SU-DHL-6 (cell line): ENCODE results near the gene DNPH1.

Experiments used
- H2AFZ ChIP-seq: fragments of 200-600 bp; sonication (generic); 2 replicates; pipeline ENCODE4 v1.6.1; 2014; ENCODE audit warnings: low read depth, mild to moderate bottlenecking, moderate library complexity, mixed read lengths, antibody characterized with exemption, low read length; ENCODE audit not compliant: severe bottlenecking
- H3F3A ChIP-seq: fragments of 200-600 bp; shearing (Covaris generic); 2 replicates; pipeline ENCODE4 v1.6.0; 2016; ENCODE audit warnings: antibody characterized with exemption, mild to moderate bottlenecking; ENCODE audit not compliant: insufficient read depth
- H3K27ac ChIP-seq: fragments of 200-600 bp; sonication (generic); 2 replicates; pipeline ENCODE4 v1.5.1; 2016; ENCODE audit warnings: low read depth, mild to moderate bottlenecking, low read length, moderate library complexity, mixed read lengths
- H3K27me3 ChIP-seq: fragments of 200-600 bp; sonication (generic), shearing (Covaris generic); 2 replicates; pipeline ENCODE4 v1.6.0; 2014; ENCODE audit warnings: mild to moderate bottlenecking, low read length
- H3K36me3 ChIP-seq: fragments of 200-600 bp; sonication (generic); 2 replicates; pipeline ENCODE4 v1.6.1; 2014; ENCODE audit warnings: mild to moderate bottlenecking, low read length, mixed read lengths
- H3K4me2 ChIP-seq: fragments of 300-600, 200-600 bp; shearing (Covaris generic), sonication (generic); 2 replicates; pipeline ENCODE4 v1.6.0; 2014; ENCODE audit warnings: low read length, low read depth, mild to moderate bottlenecking; ENCODE audit not compliant: poor library complexity, severe bottlenecking
- H3K4me3 ChIP-seq: fragments of 200-600 bp; sonication (generic); 2 replicates; pipeline ENCODE4 v1.5.1; 2014; ENCODE audit warnings: antibody characterized with exemption, low read length, mild to moderate bottlenecking, mixed read lengths; ENCODE audit not compliant: insufficient read depth, poor library complexity, severe bottlenecking
- H3K79me2 ChIP-seq: fragments of 200-600 bp; sonication (generic); 2 replicates; pipeline ENCODE4 v1.6.1; 2014; ENCODE audit warnings: mild to moderate bottlenecking, low read length, moderate library complexity; ENCODE audit not compliant: insufficient read depth
- H3K9ac ChIP-seq: fragments of 200-600 bp; sonication (generic); 2 replicates; pipeline ENCODE4 v1.7.0; 2014; ENCODE audit warnings: mild to moderate bottlenecking, low read length
- H3K9me2 ChIP-seq: fragments of 200-600 bp; sonication (generic); replicated peaks from 2 replicates; pipeline ENCODE4 v1.6.1; 2014; ENCODE audit warnings: low read length; ENCODE audit not compliant: insufficient read depth
- H3K9me3 ChIP-seq: fragments of 200-600 bp; sonication (generic); 2 replicates; pipeline ENCODE4 v1.6.1; 2014; ENCODE audit warnings: low read length, mixed read lengths; ENCODE audit not compliant: insufficient read depth
- H4K20me1 ChIP-seq: fragments of 200-600 bp; sonication (generic); 2 replicates; pipeline ENCODE4 v1.6.1; 2014; ENCODE audit warnings: low read depth, mild to moderate bottlenecking, antibody characterized with exemption, low read length, moderate library complexity, mixed read lengths
- EZH2phosphoT487 ChIP-seq: fragments of 200-600 bp; sonication (generic), shearing (Covaris generic); conservative IDR thresholded peaks from 2 replicates; pipeline ENCODE4 v1.6.1; 2018; ENCODE audit warnings: mild to moderate bottlenecking, antibody characterized with exemption, low read length, moderate library complexity, mixed read lengths
- TF ChIP-seq, protein P1 (sequence below): fragments of 200-600 bp; sonication (generic); IDR thresholded peaks from one replicate; pipeline ENCODE4 v1.5.1; 2017; ENCODE audit warnings: antibody characterized with exemption, mild to moderate bottlenecking, low read length, moderate library complexity; ENCODE audit not compliant: insufficient read depth, poor library complexity, severe bottlenecking

DNPH1 gene

DNA sequence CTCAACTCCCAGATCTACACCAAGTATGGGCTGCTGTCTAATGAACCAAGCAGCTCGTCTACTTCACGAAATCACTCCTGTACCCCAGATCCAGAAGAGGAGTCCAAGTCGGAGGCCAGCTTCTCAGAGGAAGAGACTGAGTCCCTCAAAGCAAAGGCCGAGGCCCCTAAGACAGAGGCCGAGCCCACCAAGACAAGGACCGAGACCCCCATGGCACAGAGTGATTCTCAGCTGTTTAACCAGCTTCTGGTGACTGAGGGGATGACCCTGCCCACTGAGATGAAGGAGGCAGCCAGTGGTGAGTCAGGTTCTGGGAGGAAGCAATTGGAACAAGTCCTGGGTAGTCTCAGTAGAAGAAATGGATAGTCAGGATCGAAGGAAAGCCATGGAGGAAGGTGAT, 41.5 kb downstream of the DNPH1 start:
- Histone ChIP-seq H3K9me3 (no peaks in the 10 kb centered on the region), H3K27me3 (no peaks in the 10 kb centered on the region), H3K9ac (no peak overlapping the region), H3K4me2 (no peak overlapping the region), H3K27ac (no peak overlapping the region), H2AFZ (no peak overlapping the region), H3K9me2 (no peaks in the 10 kb centered on the region), H3F3A (peaks cover 12% of the 10 kb centered on the region; the same call in 1 of the 2 replicates), H4K20me1 (no peaks in the 10 kb centered on the region), H3K4me3 (no peak overlapping the region), H3K36me3 (peaks cover 10% of the 10 kb centered on the region; the same call in 1 of the 2 replicates), H3K79me2 (peaks cover 6% of the 10 kb centered on the region)
- TF ChIP-seq, protein P1, sequence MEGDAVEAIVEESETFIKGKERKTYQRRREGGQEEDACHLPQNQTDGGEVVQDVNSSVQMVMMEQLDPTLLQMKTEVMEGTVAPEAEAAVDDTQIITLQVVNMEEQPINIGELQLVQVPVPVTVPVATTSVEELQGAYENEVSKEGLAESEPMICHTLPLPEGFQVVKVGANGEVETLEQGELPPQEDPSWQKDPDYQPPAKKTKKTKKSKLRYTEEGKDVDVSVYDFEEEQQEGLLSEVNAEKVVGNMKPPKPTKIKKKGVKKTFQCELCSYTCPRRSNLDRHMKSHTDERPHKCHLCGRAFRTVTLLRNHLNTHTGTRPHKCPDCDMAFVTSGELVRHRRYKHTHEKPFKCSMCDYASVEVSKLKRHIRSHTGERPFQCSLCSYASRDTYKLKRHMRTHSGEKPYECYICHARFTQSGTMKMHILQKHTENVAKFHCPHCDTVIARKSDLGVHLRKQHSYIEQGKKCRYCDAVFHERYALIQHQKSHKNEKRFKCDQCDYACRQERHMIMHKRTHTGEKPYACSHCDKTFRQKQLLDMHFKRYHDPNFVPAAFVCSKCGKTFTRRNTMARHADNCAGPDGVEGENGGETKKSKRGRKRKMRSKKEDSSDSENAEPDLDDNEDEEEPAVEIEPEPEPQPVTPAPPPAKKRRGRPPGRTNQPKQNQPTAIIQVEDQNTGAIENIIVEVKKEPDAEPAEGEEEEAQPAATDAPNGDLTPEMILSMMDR, result no peak
- no peak for TF ChIP-seq EZH2phosphoT487

DNA sequence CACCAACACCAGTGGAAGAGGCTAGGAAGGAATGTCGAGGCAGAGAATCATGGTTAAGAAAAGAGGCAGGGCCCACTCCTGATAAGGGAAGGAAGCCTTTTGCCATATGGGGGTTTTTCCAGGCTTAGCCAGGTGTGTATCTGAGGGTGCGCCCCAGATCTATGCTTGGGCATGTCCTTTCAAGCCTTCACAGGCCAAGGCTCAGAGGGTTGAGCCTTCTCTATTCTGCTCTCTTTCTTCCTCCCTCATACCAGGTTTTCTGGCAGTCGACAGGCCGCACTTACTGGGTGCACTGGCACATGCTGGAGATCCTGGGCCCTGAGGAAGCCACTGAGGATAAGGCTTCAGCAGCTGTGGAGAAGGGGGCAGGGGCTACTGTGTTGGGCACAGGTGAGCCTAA, 42.6 kb downstream of the DNPH1 start:
- Histone ChIP-seq H3K9me2 (no peaks in the 10 kb centered on the region), H3K27ac (no peak overlapping the region), H3K79me2 (peaks cover 12% of the 10 kb centered on the region), H2AFZ (no peak overlapping the region), H4K20me1 (no peaks in the 10 kb centered on the region), H3F3A (peaks cover 13% of the 10 kb centered on the region), H3K27me3 (no peaks in the 10 kb centered on the region), H3K9ac (no peak overlapping the region), H3K36me3 (peaks cover 10% of the 10 kb centered on the region; the same call in 1 of the 2 replicates), H3K9me3 (no peaks in the 10 kb centered on the region), H3K4me3 (no peak overlapping the region), H3K4me2 (no peak overlapping the region)
- TF ChIP-seq EZH2phosphoT487, result no peak
- TF ChIP-seq, protein P1, result no peak

DNA sequence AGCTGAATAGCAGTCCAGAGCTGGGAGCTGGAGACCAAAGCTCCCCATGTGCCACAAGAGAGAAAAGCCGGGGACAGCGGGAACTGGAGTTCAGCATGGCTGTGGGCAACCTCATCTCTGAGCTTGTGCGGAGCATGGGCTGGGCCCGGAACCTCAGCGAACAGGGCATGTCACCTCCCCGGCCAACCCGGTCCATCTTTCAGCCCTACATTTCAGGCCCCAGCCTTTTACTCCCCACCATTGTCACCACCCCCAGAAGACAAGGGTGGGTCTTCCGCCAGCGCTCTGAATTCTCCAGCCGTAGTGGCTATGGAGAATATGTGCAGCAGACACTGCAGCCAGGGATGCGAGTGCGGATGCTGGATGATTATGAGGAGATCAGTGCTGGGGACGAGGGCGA, 43.3 kb downstream of the DNPH1 start:
- TF ChIP-seq EZH2phosphoT487, result no peak
- TF ChIP-seq, protein P1, result no peak
- no peak overlapping the region for H3K27ac ChIP-seq
- H3K36me3 ChIP-seq, result peaks cover 10% of the 10 kb centered on the region; the same call in 1 of the 2 replicates
- peaks cover 20% of the 10 kb centered on the region for H3F3A ChIP-seq
- no peaks in the 10 kb centered on the region for H3K9me2 ChIP-seq
- H3K9ac ChIP-seq, result no peak overlapping the region
- H3K79me2 ChIP-seq, result peaks cover 12% of the 10 kb centered on the region
- H3K9me3 ChIP-seq, result no peaks in the 10 kb centered on the region
- no peaks in the 10 kb centered on the region for H4K20me1 ChIP-seq
- no peaks in the 10 kb centered on the region for H3K27me3 ChIP-seq
- H3K4me2 ChIP-seq, result no peak overlapping the region
- H2AFZ ChIP-seq, result no peak overlapping the region
- H3K4me3 ChIP-seq, result no peak overlapping the region
